NCI-H82 treated with DMSO at 0.1 percent for 48 hours (cell line): ENCODE data around the gene VWCE.

Source experiments
- DNase-seq: peaks from one replicate; lab custom pipeline; 2025; ENCODE audit not compliant: unreplicated experiment; lab: John Stamatoyannopoulos, UW

The VWCE gene

GRCh38 chr11:61281581-61282250, 13.4 kb downstream of the VWCE start:
- DNase-seq = no peak

- no peak for DNase-seq
Measured at GRCh38 chr11:61280883-61281580, 14.1 kb downstream of the VWCE start.

- no peak for DNase-seq
Measured at GRCh38 chr11:61279934-61280659, 15.0 kb downstream of the VWCE start.

- no peak for DNase-seq
Measured at GRCh38 chr11:61278001-61278470, 17.1 kb downstream of the VWCE start.

GRCh38 chr11:61277186-61278000, 17.7 kb downstream of the VWCE start:
- DNase-seq = no peak

GRCh38 chr11:61275191-61275590, 19.9 kb downstream of the VWCE start:
- no peak for DNase-seq

GRCh38 chr11:61274084-61274483, 21.0 kb downstream of the VWCE start:
- DNase-seq = no peak

- no peak for DNase-seq
Measured at GRCh38 chr11:61273178-61274078, 21.7 kb downstream of the VWCE start.

GRCh38 chr11:61272731-61273130, 22.4 kb downstream of the VWCE start:
- no peak for DNase-seq

GRCh38 chr11:61270354-61271076, 24.6 kb downstream of the VWCE start:
- DNase-seq = no peak

- no peak for DNase-seq
Measured at GRCh38 chr11:61268588-61269250, 26.4 kb downstream of the VWCE start.

- DNase-seq = no peak
Measured at GRCh38 chr11:61267437-61267841, 27.7 kb downstream of the VWCE start.

- no peak for DNase-seq
Measured at GRCh38 chr11:61266602-61267001, 28.5 kb downstream of the VWCE start.

- DNase-seq = no peak
Measured at GRCh38 chr11:61265357-61265756, 29.8 kb downstream of the VWCE start.

- no peak for DNase-seq
Measured at GRCh38 chr11:61264795-61265194, 30.3 kb downstream of the VWCE start.

GRCh38 chr11:61264371-61264770, 30.7 kb downstream of the VWCE start:
- no peak for DNase-seq

GRCh38 chr11:61259363-61259762, 35.8 kb downstream of the VWCE start:
- no peak for DNase-seq

- DNase-seq = no peak
Measured at GRCh38 chr11:61258546-61258945, 36.6 kb downstream of the VWCE start.
